ENCODE results near the gene KRT7.

KRT7 gene

GRCh38 chr12:52200781-52201450 is 32.1 kb upstream of the KRT7 start:
- Histone ChIP-seq H3K27ac (ENCODE audit: low read length) (no peak overlapping the region), H3K9me3 (ENCODE audit: control insufficient read depth, low read depth, low read length) (no peaks in the 10 kb centered on the region), H3K4me3 (ENCODE audit: low read length) (no peak overlapping the region), H3K4me1 (ENCODE audit: control insufficient read depth, low read depth, low read length) (no peaks in the 10 kb centered on the region), H3K9ac (ENCODE audit: low read length) (no peak overlapping the region), H3K36me3 (ENCODE audit: control insufficient read depth, low read depth, low read length) (no peaks in the 10 kb centered on the region), H3K27me3 (ENCODE audit: control insufficient read depth, insufficient read depth, low read length) (no peaks in the 10 kb centered on the region)

- Histone ChIP-seq H3K36me3 (ENCODE audit: control insufficient read depth, low read depth, low read length) (no peaks in the 10 kb centered on the region), H3K4me3 (ENCODE audit: low read length) (no peak overlapping the region), H3K27me3 (ENCODE audit: control insufficient read depth, insufficient read depth, low read length) (no peaks in the 10 kb centered on the region), H3K9me3 (ENCODE audit: control insufficient read depth, low read depth, low read length) (no peaks in the 10 kb centered on the region), H3K9ac (ENCODE audit: low read length) (no peak overlapping the region), H3K4me1 (ENCODE audit: control insufficient read depth, low read depth, low read length) (no peaks in the 10 kb centered on the region), H3K27ac (ENCODE audit: low read length) (no peak overlapping the region)
Observed at GRCh38 chr12:52201451-52201839, 31.6 kb upstream of the KRT7 start.

GRCh38 chr12:52202361-52203078 is 30.5 kb upstream of the KRT7 start:
- Histone ChIP-seq H3K9ac (ENCODE audit: low read length) (no peak overlapping the region), H3K4me3 (ENCODE audit: low read length) (no peak overlapping the region), H3K9me3 (ENCODE audit: control insufficient read depth, low read depth, low read length) (no peaks in the 10 kb centered on the region), H3K36me3 (ENCODE audit: control insufficient read depth, low read depth, low read length) (no peaks in the 10 kb centered on the region), H3K27ac (ENCODE audit: low read length) (no peak overlapping the region), H3K27me3 (ENCODE audit: control insufficient read depth, insufficient read depth, low read length) (no peaks in the 10 kb centered on the region), H3K4me1 (ENCODE audit: control insufficient read depth, low read depth, low read length) (no peaks in the 10 kb centered on the region)

GRCh38 chr12:52203079-52203921 is 29.7 kb upstream of the KRT7 start:
- Histone ChIP-seq H3K27me3 (ENCODE audit: control insufficient read depth, insufficient read depth, low read length) (no peaks in the 10 kb centered on the region), H3K36me3 (ENCODE audit: control insufficient read depth, low read depth, low read length) (no peaks in the 10 kb centered on the region), H3K4me3 (ENCODE audit: low read length) (no peak overlapping the region), H3K9me3 (ENCODE audit: control insufficient read depth, low read depth, low read length) (no peaks in the 10 kb centered on the region), H3K4me1 (ENCODE audit: control insufficient read depth, low read depth, low read length) (no peaks in the 10 kb centered on the region), H3K27ac (ENCODE audit: low read length) (no peak overlapping the region), H3K9ac (ENCODE audit: low read length) (no peak overlapping the region)

GRCh38 chr12:52204095-52204930 is 28.7 kb upstream of the KRT7 start:
- Histone ChIP-seq H3K27me3 (ENCODE audit: control insufficient read depth, insufficient read depth, low read length) (no peaks in the 10 kb centered on the region), H3K9ac (ENCODE audit: low read length) (no peak overlapping the region), H3K4me3 (ENCODE audit: low read length) (no peak overlapping the region), H3K36me3 (ENCODE audit: control insufficient read depth, low read depth, low read length) (no peaks in the 10 kb centered on the region), H3K9me3 (ENCODE audit: control insufficient read depth, low read depth, low read length) (no peaks in the 10 kb centered on the region), H3K27ac (ENCODE audit: low read length) (no peak overlapping the region), H3K4me1 (ENCODE audit: control insufficient read depth, low read depth, low read length) (no peaks in the 10 kb centered on the region)

GRCh38 chr12:52204931-52205505 is 28.0 kb upstream of the KRT7 start:
- Histone ChIP-seq H3K27me3 (ENCODE audit: control insufficient read depth, insufficient read depth, low read length) (no peaks in the 10 kb centered on the region), H3K4me1 (ENCODE audit: control insufficient read depth, low read depth, low read length) (no peaks in the 10 kb centered on the region), H3K9ac (ENCODE audit: low read length) (no peak overlapping the region), H3K9me3 (ENCODE audit: control insufficient read depth, low read depth, low read length) (no peaks in the 10 kb centered on the region), H3K27ac (ENCODE audit: low read length) (no peak overlapping the region), H3K36me3 (ENCODE audit: control insufficient read depth, low read depth, low read length) (no peaks in the 10 kb centered on the region), H3K4me3 (ENCODE audit: low read length) (no peak overlapping the region)

GRCh38 chr12:52205612-52206303 is 27.3 kb upstream of the KRT7 start:
- Histone ChIP-seq H3K27ac (ENCODE audit: low read length) (no peak overlapping the region), H3K9ac (ENCODE audit: low read length) (no peak overlapping the region), H3K27me3 (ENCODE audit: control insufficient read depth, insufficient read depth, low read length) (no peaks in the 10 kb centered on the region), H3K9me3 (ENCODE audit: control insufficient read depth, low read depth, low read length) (no peaks in the 10 kb centered on the region), H3K4me3 (ENCODE audit: low read length) (no peak overlapping the region), H3K36me3 (ENCODE audit: control insufficient read depth, low read depth, low read length) (no peaks in the 10 kb centered on the region), H3K4me1 (ENCODE audit: control insufficient read depth, low read depth, low read length) (no peaks in the 10 kb centered on the region)

GRCh38 chr12:52206304-52207040 is 26.6 kb upstream of the KRT7 start:
- H3K27ac ChIP-seq (ENCODE audit: low read length): no peak overlapping the region
- no peaks in the 10 kb centered on the region for H3K4me1 ChIP-seq (ENCODE audit: control insufficient read depth, low read depth, low read length)
- H3K9me3 ChIP-seq (ENCODE audit: control insufficient read depth, low read depth, low read length): no peaks in the 10 kb centered on the region
- H3K27me3 ChIP-seq (ENCODE audit: control insufficient read depth, insufficient read depth, low read length): no peaks in the 10 kb centered on the region
- no peak overlapping the region for H3K9ac ChIP-seq (ENCODE audit: low read length)
- H3K4me3 ChIP-seq (ENCODE audit: low read length): no peak overlapping the region
- no peaks in the 10 kb centered on the region for H3K36me3 ChIP-seq (ENCODE audit: control insufficient read depth, low read depth, low read length)

GRCh38 chr12:52207106-52207505 is 25.9 kb upstream of the KRT7 start:
- Histone ChIP-seq H3K36me3 (ENCODE audit: control insufficient read depth, low read depth, low read length) (no peaks in the 10 kb centered on the region), H3K27ac (ENCODE audit: low read length) (no peak overlapping the region), H3K27me3 (ENCODE audit: control insufficient read depth, insufficient read depth, low read length) (no peaks in the 10 kb centered on the region), H3K9me3 (ENCODE audit: control insufficient read depth, low read depth, low read length) (no peaks in the 10 kb centered on the region), H3K4me1 (ENCODE audit: control insufficient read depth, low read depth, low read length) (no peaks in the 10 kb centered on the region), H3K9ac (ENCODE audit: low read length) (no peak overlapping the region), H3K4me3 (ENCODE audit: low read length) (no peak overlapping the region)

- H3K27me3 ChIP-seq (ENCODE audit: control insufficient read depth, insufficient read depth, low read length): no peaks in the 10 kb centered on the region
- no peaks in the 10 kb centered on the region for H3K4me1 ChIP-seq (ENCODE audit: control insufficient read depth, low read depth, low read length)
- no peaks in the 10 kb centered on the region for H3K36me3 ChIP-seq (ENCODE audit: control insufficient read depth, low read depth, low read length)
- no peaks in the 10 kb centered on the region for H3K9me3 ChIP-seq (ENCODE audit: control insufficient read depth, low read depth, low read length)
- no peak overlapping the region for H3K9ac ChIP-seq (ENCODE audit: low read length)
- H3K4me3 ChIP-seq (ENCODE audit: low read length): no peak overlapping the region
- no peak overlapping the region for H3K27ac ChIP-seq (ENCODE audit: low read length)
Observed at GRCh38 chr12:52207895-52208294, 25.1 kb upstream of the KRT7 start.
